Gastrocnemius medialis (tissue), 4 donors: ENCODE data around the gene GPRC5B. TPM values are rescaled to one million over a fixed set of nuclear protein-coding genes. Genes with fewer than 3 reads are reported as not detected.

Experiments used
- ATAC-seq, 2 donors: fragments of 150-250 bp; one replicate each; pipeline ENCODE4 v1.9.1; 2016
- DNase-seq, 2 donors: peaks; one replicate each; pipeline ENCODE4 v3.0.0-alpha.2; 2019
- H3K27ac ChIP-seq, 4 donors: fragments of 200-600 bp; sonication (generic); 1 replicate in 1 of 4; 2 replicates in 3 of 4; pipeline ENCODE4 v1.5.1; 2016 to 2018; ENCODE audit warnings: mild to moderate bottlenecking in 2 of 4, moderate library complexity in 1 of 4
- H3K27me3 ChIP-seq, 3 donors: fragments of 200-600 bp; sonication (generic) in 2 of 3; 1 replicate in 1 of 3; 2 replicates in 2 of 3; pipeline versions ENCODE4 v1.5.1 to v1.6.0; 2016 to 2019; ENCODE audit warnings: mild to moderate bottlenecking in 1 of 3, moderate library complexity in 1 of 3
- H3K36me3 ChIP-seq, 2 donors: fragments of 200-600 bp; sonication (generic) in 1 of 2; one replicate each; pipeline ENCODE4 v1.5.1; 2017 to 2018
- H3K4me1 ChIP-seq, 2 donors: fragments of 200-600 bp; sonication (generic) in 1 of 2; one replicate each; pipeline ENCODE4 v1.5.1; 2016 to 2017; ENCODE audit warnings: mild to moderate bottlenecking in 2 of 2
- H3K4me3 ChIP-seq, 4 donors: fragments of 200-600 bp; sonication (generic) in 3 of 4; 1 replicate in 1 of 4; 2 replicates in 3 of 4; pipeline ENCODE4 v1.5.1; 2016 to 2019; ENCODE audit warnings: mild to moderate bottlenecking in 2 of 4
- H3K9me3 ChIP-seq, 3 donors: fragments of 200-600 bp; sonication (generic) in 2 of 3; 1 replicate in 1 of 3; 2 replicates in 2 of 3; pipeline ENCODE4 v1.5.1; 2016 to 2019
- POLR2A ChIP-seq, 2 donors: fragments of 450-650 bp; IDR thresholded peaks; one replicate each; pipeline ENCODE4 v1.6.1; 2017; ENCODE audit warnings: antibody characterized with exemption in 2 of 2, mild to moderate bottlenecking in 2 of 2, moderate library complexity in 2 of 2
- in situ Hi-C, 4 donors: fragments of 200-750 bp; cut with MboI; loops; one replicate each; pipeline versions ENCODE4 v1.15.0 to v1.8.0; 2017; ENCODE audit warnings: low sequenced_read_pairs in 4 of 4
- intact Hi-C: fragments of 100-400 bp; cut with DNase I; formaldehyde crosslinking; loops from one replicate; pipeline ENCODE4 v1.15.1; 2023; ENCODE audit warnings: low total_unique reads
- total RNA-seq, 4 donors: library from RNA; depleted of rRNA; stranded (reverse); fragments of >200 nt; gene quantifications; one replicate each; pipeline versions ENCODE4 v1.1.0 to v1.2.3, GENCODE V29; 2016
- TF ChIP-seq, protein P1 (sequence below), 5 experiments: fragments of 450-650 bp in 3 of 5; fragments of 200-600 bp in 2 of 5; sonication (generic) in 2 of 5; IDR thresholded peaks in 4 of 5; conservative IDR thresholded peaks in 1 of 5; 1 replicate in 4 of 5; 2 replicates in 1 of 5; pipeline ENCODE4 v1.5.1; 2016 to 2019; ENCODE audit warnings: antibody characterized with exemption in 5 of 5, mild to moderate bottlenecking in 3 of 5, moderate library complexity in 3 of 5

The GPRC5B gene
- total RNA-seq, 4 donors from 2014 or later, result 41.9 to 89.2 (median 71.3) TPM

DNA sequence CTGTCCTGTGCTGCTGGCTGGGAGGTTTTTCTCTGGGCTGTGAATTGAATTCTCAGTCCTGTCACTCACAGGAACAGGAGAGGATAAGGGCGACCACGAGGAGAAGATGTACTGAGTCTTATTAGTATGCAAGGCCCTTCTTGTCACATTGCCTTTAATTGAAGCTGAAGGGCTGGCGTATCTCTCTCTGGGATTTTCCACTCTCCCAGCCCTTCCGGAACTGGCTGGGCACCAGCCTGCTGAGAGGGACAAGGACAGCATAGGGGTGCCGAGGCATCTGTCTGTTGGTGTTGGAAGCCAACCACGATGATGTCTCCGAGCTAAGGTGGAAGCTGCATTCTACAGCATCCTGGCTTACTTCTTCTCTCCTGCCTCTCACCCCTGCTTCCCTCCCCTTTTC, 33.2 kb downstream of the GPRC5B start:
- TF ChIP-seq, protein P1, sequence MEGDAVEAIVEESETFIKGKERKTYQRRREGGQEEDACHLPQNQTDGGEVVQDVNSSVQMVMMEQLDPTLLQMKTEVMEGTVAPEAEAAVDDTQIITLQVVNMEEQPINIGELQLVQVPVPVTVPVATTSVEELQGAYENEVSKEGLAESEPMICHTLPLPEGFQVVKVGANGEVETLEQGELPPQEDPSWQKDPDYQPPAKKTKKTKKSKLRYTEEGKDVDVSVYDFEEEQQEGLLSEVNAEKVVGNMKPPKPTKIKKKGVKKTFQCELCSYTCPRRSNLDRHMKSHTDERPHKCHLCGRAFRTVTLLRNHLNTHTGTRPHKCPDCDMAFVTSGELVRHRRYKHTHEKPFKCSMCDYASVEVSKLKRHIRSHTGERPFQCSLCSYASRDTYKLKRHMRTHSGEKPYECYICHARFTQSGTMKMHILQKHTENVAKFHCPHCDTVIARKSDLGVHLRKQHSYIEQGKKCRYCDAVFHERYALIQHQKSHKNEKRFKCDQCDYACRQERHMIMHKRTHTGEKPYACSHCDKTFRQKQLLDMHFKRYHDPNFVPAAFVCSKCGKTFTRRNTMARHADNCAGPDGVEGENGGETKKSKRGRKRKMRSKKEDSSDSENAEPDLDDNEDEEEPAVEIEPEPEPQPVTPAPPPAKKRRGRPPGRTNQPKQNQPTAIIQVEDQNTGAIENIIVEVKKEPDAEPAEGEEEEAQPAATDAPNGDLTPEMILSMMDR (IDR thresholded peaks at IDR 0.05 in 4 of 5, conservative IDR thresholded peaks at IDR 0.05 in 1 of 5), result no peak
- no peak for TF ChIP-seq POLR2A (IDR thresholded peaks at IDR 0.05)
- DNase-seq, result no peak
- in situ Hi-C loops (no loop called here), intact Hi-C loops (no loop called here)
- H3K9me3 ChIP-seq, result no peaks in the 10 kb centered on the region
- no peaks in the 10 kb centered on the region for H3K27me3 ChIP-seq
- peaks cover 7 to 31% of the 10 kb centered on the region in 2 donors for H3K4me1 ChIP-seq
- peaks cover 0 to 3% of the 10 kb centered on the region in 2 donors for H3K36me3 ChIP-seq
- peak overlapping the region; percentile 13 to 83 (median 43) for H3K27ac ChIP-seq
- peak; percentile 23 to 47 for ATAC-seq
- H3K4me3 ChIP-seq, result no peak overlapping the region

DNA sequence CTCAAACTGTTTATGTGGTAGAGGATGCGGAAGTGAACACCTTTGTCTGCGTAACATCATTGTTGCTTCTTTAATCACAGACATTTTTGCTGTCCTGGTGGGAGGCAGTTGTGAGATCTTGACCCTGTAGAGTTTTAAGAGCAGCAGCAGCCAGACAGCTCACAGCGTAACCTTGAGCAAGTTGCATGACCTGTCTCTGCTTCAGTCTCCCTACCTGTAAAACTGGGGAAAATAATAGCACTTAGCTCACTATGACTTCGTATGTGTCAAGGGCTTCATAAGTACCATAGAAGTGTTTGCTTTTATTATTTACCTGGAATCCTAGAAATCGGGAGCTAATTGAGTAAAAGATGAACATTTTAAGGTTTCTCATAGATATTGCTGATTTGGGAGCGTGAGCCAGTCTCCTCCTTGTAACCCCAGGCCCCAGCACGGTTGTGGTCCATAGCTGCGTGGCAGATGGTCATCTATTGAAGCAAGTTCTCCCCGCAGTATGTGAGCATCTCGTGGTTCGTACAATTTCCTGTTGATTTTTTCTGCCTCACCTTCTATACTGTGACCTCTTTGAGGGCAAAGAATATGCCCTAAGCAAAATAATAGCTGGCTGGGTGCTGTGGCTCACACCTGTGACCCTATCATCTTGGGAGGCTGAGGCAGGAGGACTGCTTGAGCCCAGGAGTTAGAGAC, 34.4 kb downstream of the GPRC5B start:
- ATAC-seq, result no peak
- Histone ChIP-seq H3K9me3 (no peaks in the 10 kb centered on the region), H3K36me3 (no peaks in the 10 kb centered on the region), H3K27ac (peak overlapping the region in 1 of 4 donors; percentile 83), H3K4me1 (peaks cover 7 to 34% of the 10 kb centered on the region in 2 donors), H3K27me3 (no peaks in the 10 kb centered on the region), H3K4me3 (no peak overlapping the region)
- in situ Hi-C loops (no loop called here), intact Hi-C loops (no loop called here)
- TF ChIP-seq, protein P1 (IDR thresholded peaks at IDR 0.05 in 4 of 5, conservative IDR thresholded peaks at IDR 0.05 in 1 of 5), result no peak
- TF ChIP-seq POLR2A (IDR thresholded peaks at IDR 0.05), result no peak
- no peak for DNase-seq

DNA sequence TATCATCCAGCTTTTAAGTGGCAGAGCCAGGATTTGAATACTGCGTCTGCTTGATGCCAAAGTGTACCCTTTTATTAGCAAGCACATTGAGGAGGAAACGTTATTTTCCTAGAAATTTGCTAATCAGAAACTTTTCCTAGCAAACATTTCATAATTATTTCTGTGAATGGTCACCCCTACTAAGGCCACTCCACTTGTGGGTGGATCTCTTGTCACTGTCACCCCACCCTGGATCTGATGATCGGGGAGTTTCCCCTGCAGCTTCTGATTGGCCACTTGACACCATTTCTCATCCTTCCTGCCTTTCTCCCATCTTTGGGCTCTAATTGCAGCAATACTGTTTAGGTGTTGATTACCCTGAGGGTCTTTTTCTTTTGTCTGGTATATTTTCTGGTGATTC, 35.9 kb downstream of the GPRC5B start:
- H3K27me3 ChIP-seq, result no peaks in the 10 kb centered on the region
- no peak overlapping the region for H3K4me3 ChIP-seq
- H3K9me3 ChIP-seq, result no peaks in the 10 kb centered on the region
- in situ Hi-C loops, result no loop called here
- H3K36me3 ChIP-seq, result no peaks in the 10 kb centered on the region
- peaks cover 6 to 37% of the 10 kb centered on the region in 2 donors for H3K4me1 ChIP-seq
- intact Hi-C loops, result no loop called here
- no peak for ATAC-seq
- DNase-seq, result no peak
- TF ChIP-seq, protein P1 (IDR thresholded peaks at IDR 0.05 in 4 of 5, conservative IDR thresholded peaks at IDR 0.05 in 1 of 5), result no peak
- no peak for TF ChIP-seq POLR2A (IDR thresholded peaks at IDR 0.05)
- H3K27ac ChIP-seq, result no peak overlapping the region

DNA sequence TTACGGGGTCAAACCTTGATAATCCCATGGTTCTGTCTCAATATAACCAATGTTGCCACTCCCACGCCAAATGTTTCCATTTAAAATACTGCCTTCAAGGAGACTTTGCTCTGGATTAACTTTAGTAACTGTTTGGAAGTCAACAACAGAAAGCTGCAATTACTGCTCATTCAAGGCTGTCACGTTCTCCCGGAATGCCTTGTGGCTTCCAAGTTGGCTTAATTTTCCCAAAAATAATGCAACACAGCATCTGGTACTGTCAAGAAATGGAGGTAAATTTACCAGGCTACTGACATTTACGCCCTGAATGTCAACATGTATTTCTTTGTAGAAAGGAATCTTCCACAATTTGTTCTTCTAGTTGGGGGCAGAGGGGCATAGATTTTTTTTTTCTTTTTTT, 38.2 kb downstream of the GPRC5B start:
- Histone ChIP-seq H3K4me3 (no peak overlapping the region), H3K4me1 (peaks cover 2 to 35% of the 10 kb centered on the region in 2 donors), H3K36me3 (no peaks in the 10 kb centered on the region), H3K27me3 (no peaks in the 10 kb centered on the region), H3K9me3 (no peaks in the 10 kb centered on the region), H3K27ac (peak overlapping the region in 2 of 4 donors; percentile 98)
- DNase-seq, result no peak
- in situ Hi-C loops, result no loop called here
- TF ChIP-seq, protein P1 (IDR thresholded peaks at IDR 0.05 in 4 of 5, conservative IDR thresholded peaks at IDR 0.05 in 1 of 5), result no peak
- no peak for TF ChIP-seq POLR2A (IDR thresholded peaks at IDR 0.05)
- intact Hi-C loops, result no loop called here
- no peak for ATAC-seq
